GM11168 (cell line): ENCODE data around the gene UMPS.

Experiments
- in situ Hi-C: fragments of 300-500 bp; cut with MboI; formaldehyde crosslinking; loops from one replicate; pipeline ENCODE4 v1.12.0; 2022; ENCODE audit warnings: low sequenced_read_pairs; ENCODE audit not compliant: unreplicated experiment

Gene UMPS

GRCh38 chr3:124791639-124792151, 61.4 kb downstream of the UMPS start:
- in situ Hi-C loops, result no loop called here

- in situ Hi-C loops, result no loop called here
Observed at GRCh38 chr3:124792341-124793040, 62.2 kb downstream of the UMPS start.

GRCh38 chr3:124793054-124793739, 62.9 kb downstream of the UMPS start:
- in situ Hi-C loops, result no loop called here

- in situ Hi-C loops, result no loop called here
Observed at GRCh38 chr3:124796477-124796876, 66.2 kb downstream of the UMPS start.

- in situ Hi-C loops, result no loop called here
Observed at GRCh38 chr3:124797426-124797945, 67.2 kb downstream of the UMPS start.
